Immature natural killer cell (primary cell): ENCODE measurements around the gene CDH12. TPM values are rescaled to one million over a fixed set of nuclear protein-coding genes. Genes with fewer than 3 reads are reported as not detected.
"Not testable (repeated sequence)": the region's sequence is repeated elsewhere in the genome, so short reads cannot be mapped to it uniquely, and the experiment has no call there.

Experiments
- DNase-seq, 3 donors: peaks; one replicate each; pipeline ENCODE4 v3.0.0; 2022; ENCODE audit warnings: mixed read lengths in 1 of 3
- H3K27ac Mint-ChIP-seq, 6 donors: one replicate each; pipeline ENCODE4 v1.8.0; 2020; ENCODE audit warnings: mixed read lengths in 6 of 6, mild to moderate bottlenecking in 5 of 6, inconsistent platforms in 4 of 6, moderate library complexity in 3 of 6
- H3K27me3 Mint-ChIP-seq, 3 donors: one replicate each; pipeline ENCODE4 v1.8.0; 2020 to 2021; ENCODE audit warnings: low read depth in 3 of 3, mild to moderate bottlenecking in 3 of 3, mixed read lengths in 3 of 3, moderate library complexity in 3 of 3, inconsistent platforms in 1 of 3
- H3K36me3 Mint-ChIP-seq, 3 donors: one replicate each; pipeline ENCODE4 v1.8.0; 2020; ENCODE audit warnings: mixed read lengths in 3 of 3, inconsistent platforms in 2 of 3, mild to moderate bottlenecking in 2 of 3
- H3K4me1 Mint-ChIP-seq, 2 donors: one replicate each; pipeline ENCODE4 v1.8.0; 2020; ENCODE audit warnings: inconsistent platforms in 2 of 2, mild to moderate bottlenecking in 2 of 2, mixed read lengths in 2 of 2, moderate library complexity in 1 of 2
- H3K4me3 Mint-ChIP-seq, 5 donors: one replicate each; pipeline ENCODE4 v1.8.0; 2020; ENCODE audit warnings: mild to moderate bottlenecking in 5 of 5, mixed read lengths in 5 of 5, inconsistent platforms in 3 of 5, moderate library complexity in 3 of 5
- H3K9me3 Mint-ChIP-seq, 6 donors: one replicate each; pipeline ENCODE4 v1.8.0; 2020; ENCODE audit warnings: mild to moderate bottlenecking in 6 of 6, mixed read lengths in 6 of 6, inconsistent platforms in 4 of 6, moderate library complexity in 3 of 6
- polyA plus RNA-seq, 3 donors: library from polyadenylated mRNA; unstranded; fragments of 300-500 nt; fragmentation: Illumina TruSeq; gene quantifications; one replicate each; pipeline ENCODE4 v1.2.3, GENCODE V29; 2021

The CDH12 gene
- polyA plus RNA-seq, 3 donors from 2014 or later = not detected

GRCh38 chr5:22056601-22057000, 796.5 kb downstream of the CDH12 start:
- H3K36me3 Mint-ChIP-seq = no peaks in the 10 kb centered on the region
- H3K9me3 Mint-ChIP-seq = peaks cover 9 to 37% (median 21%) of the 10 kb centered on the region in 6 donors
- H3K27me3 Mint-ChIP-seq = peaks cover 0 to 2% (median 0%) of the 10 kb centered on the region in 3 donors
- H3K4me1 Mint-ChIP-seq = no peaks in the 10 kb centered on the region
- H3K4me3 Mint-ChIP-seq = no peak overlapping the region
- no peak overlapping the region for H3K27ac Mint-ChIP-seq
- DNase-seq = no peak

- Mint-ChIP-seq H3K4me3 (no peak overlapping the region), H3K9me3 (peaks cover 17 to 47% (median 20%) of the 10 kb centered on the region in 6 donors), H3K36me3 (no peaks in the 10 kb centered on the region), H3K27me3 (peaks cover 0 to 2% (median 0%) of the 10 kb centered on the region in 3 donors), H3K27ac (no peak overlapping the region), H3K4me1 (no peaks in the 10 kb centered on the region)
- DNase-seq = no peak
These were observed 799.9 kb downstream of the CDH12 start for GRCh38 chr5:22053195-22053594.

- Mint-ChIP-seq H3K4me1 (no peaks in the 10 kb centered on the region), H3K4me3 (no peak overlapping the region), H3K27ac (no peak overlapping the region), H3K36me3 (peaks cover 0 to 4% (median 0%) of the 10 kb centered on the region in 3 donors), H3K9me3 (peaks cover 14 to 50% (median 25%) of the 10 kb centered on the region in 6 donors), H3K27me3 (peaks cover 0 to 2% (median 0%) of the 10 kb centered on the region in 3 donors)
- no peak for DNase-seq
These were observed 801.3 kb downstream of the CDH12 start for GRCh38 chr5:22051881-22052280.

- H3K4me3 Mint-ChIP-seq = no peak overlapping the region
- H3K27me3 Mint-ChIP-seq = peaks cover 0 to 2% (median 0%) of the 10 kb centered on the region in 3 donors
- H3K27ac Mint-ChIP-seq = no peak overlapping the region
- no peak for DNase-seq
- peaks cover 5 to 42% (median 19%) of the 10 kb centered on the region in 6 donors for H3K9me3 Mint-ChIP-seq
- H3K4me1 Mint-ChIP-seq = no peaks in the 10 kb centered on the region
- peaks cover 0 to 4% (median 0%) of the 10 kb centered on the region in 3 donors for H3K36me3 Mint-ChIP-seq
These were observed 802.2 kb downstream of the CDH12 start for GRCh38 chr5:22050931-22051330.

GRCh38 chr5:22044229-22044628, 808.9 kb downstream of the CDH12 start:
- no peak overlapping the region for H3K4me3 Mint-ChIP-seq
- H3K27ac Mint-ChIP-seq = no peak overlapping the region
- peaks cover 0 to 4% (median 0%) of the 10 kb centered on the region in 3 donors for H3K36me3 Mint-ChIP-seq
- H3K27me3 Mint-ChIP-seq = peaks cover 0 to 2% (median 0%) of the 10 kb centered on the region in 3 donors
- no peaks in the 10 kb centered on the region for H3K4me1 Mint-ChIP-seq
- H3K9me3 Mint-ChIP-seq = peaks cover 3 to 68% (median 31%) of the 10 kb centered on the region in 6 donors
- no peak for DNase-seq

- no peaks in the 10 kb centered on the region for H3K36me3 Mint-ChIP-seq
- no peak overlapping the region for H3K27ac Mint-ChIP-seq
- H3K27me3 Mint-ChIP-seq = peaks cover 0 to 3% (median 0%) of the 10 kb centered on the region in 3 donors
- no peak overlapping the region for H3K4me3 Mint-ChIP-seq
- peaks cover 4 to 65% (median 24%) of the 10 kb centered on the region in 6 donors for H3K9me3 Mint-ChIP-seq
- no peak for DNase-seq
- H3K4me1 Mint-ChIP-seq = no peaks in the 10 kb centered on the region
These were observed 817.1 kb downstream of the CDH12 start for GRCh38 chr5:22036061-22036460.

- Mint-ChIP-seq H3K4me3 (no peak overlapping the region), H3K36me3 (no peaks in the 10 kb centered on the region), H3K27ac (no peak overlapping the region), H3K9me3 (peaks cover 4 to 51% (median 19%) of the 10 kb centered on the region in 6 donors), H3K27me3 (no peaks in the 10 kb centered on the region), H3K4me1 (no peaks in the 10 kb centered on the region)
- DNase-seq = no peak
These were observed 820.1 kb downstream of the CDH12 start for GRCh38 chr5:22033066-22033465.

GRCh38 chr5:22023784-22024183, 829.4 kb downstream of the CDH12 start:
- Mint-ChIP-seq H3K4me3 (no peak overlapping the region), H3K27ac (no peak overlapping the region), H3K4me1 (no peaks in the 10 kb centered on the region), H3K9me3 (peaks cover 12 to 53% (median 35%) of the 10 kb centered on the region in 6 donors), H3K36me3 (peaks cover 0 to 5% (median 0%) of the 10 kb centered on the region in 3 donors), H3K27me3 (peaks cover 0 to 2% (median 0%) of the 10 kb centered on the region in 3 donors)
- DNase-seq = no peak

- H3K27me3 Mint-ChIP-seq, H3K27ac Mint-ChIP-seq, H3K4me1 Mint-ChIP-seq, H3K36me3 Mint-ChIP-seq, H3K4me3 Mint-ChIP-seq, DNase-seq: not testable (repeated sequence)
- peaks cover 5 to 35% (median 16%) of the 10 kb centered on the region in 6 donors for H3K9me3 Mint-ChIP-seq
These were observed 840.3 kb downstream of the CDH12 start for GRCh38 chr5:22012893-22013292.

- H3K36me3 Mint-ChIP-seq, H3K4me3 Mint-ChIP-seq: not testable (repeated sequence)
These were observed 842.3 kb downstream of the CDH12 start for GRCh38 chr5:22010808-22011207.

GRCh38 chr5:22001097-22001496, 852.0 kb downstream of the CDH12 start:
- H3K9me3 Mint-ChIP-seq = peaks cover 3 to 10% (median 6%) of the 10 kb centered on the region in 6 donors
- not testable (repeated sequence) for H3K36me3 Mint-ChIP-seq, H3K4me1 Mint-ChIP-seq, H3K27ac Mint-ChIP-seq, H3K27me3 Mint-ChIP-seq, DNase-seq, H3K4me3 Mint-ChIP-seq

More at GRCh38 chr5:22010808-22011207, 842.3 kb downstream of the CDH12 start:
- not testable (repeated sequence) for H3K4me1 Mint-ChIP-seq, DNase-seq, H3K27ac Mint-ChIP-seq, H3K27me3 Mint-ChIP-seq
- H3K9me3 Mint-ChIP-seq = peaks cover 2 to 31% (median 13%) of the 10 kb centered on the region in 6 donors

- peaks cover 0 to 10% (median 7%) of the 10 kb centered on the region in 6 donors for H3K9me3 Mint-ChIP-seq
- H3K27ac Mint-ChIP-seq, H3K27me3 Mint-ChIP-seq, H3K4me1 Mint-ChIP-seq, DNase-seq, H3K4me3 Mint-ChIP-seq, H3K36me3 Mint-ChIP-seq: not testable (repeated sequence)
These were observed 867.3 kb downstream of the CDH12 start for GRCh38 chr5:21985799-21986198.

- H3K27me3 Mint-ChIP-seq, DNase-seq: not testable (repeated sequence)
These were observed 901.6 kb downstream of the CDH12 start for GRCh38 chr5:21951571-21951970.

GRCh38 chr5:21931116-21931515, 922.0 kb downstream of the CDH12 start:
- DNase-seq = no peak
- Mint-ChIP-seq H3K27ac (no peak overlapping the region), H3K27me3 (peaks cover 0 to 3% (median 0%) of the 10 kb centered on the region in 3 donors), H3K4me1 (no peaks in the 10 kb centered on the region), H3K4me3 (no peak overlapping the region), H3K36me3 (peaks cover 0 to 3% (median 0%) of the 10 kb centered on the region in 3 donors), H3K9me3 (peaks cover 12 to 42% (median 27%) of the 10 kb centered on the region in 6 donors)

More at GRCh38 chr5:21951571-21951970, 901.6 kb downstream of the CDH12 start:
- not testable (repeated sequence) for H3K27ac Mint-ChIP-seq, H3K36me3 Mint-ChIP-seq, H3K4me1 Mint-ChIP-seq, H3K4me3 Mint-ChIP-seq
- peaks cover 0 to 17% (median 9%) of the 10 kb centered on the region in 6 donors for H3K9me3 Mint-ChIP-seq
